GM21786 (cell line): ENCODE measurements around the gene KIF2C.
"Not testable (repeated sequence)": the region's sequence is repeated elsewhere in the genome, so short reads cannot be mapped to it uniquely, and the experiment has no call there.

Experiments
- ATAC-seq: cut with Tn5 transposase; IDR thresholded peaks from one replicate; pipeline ENCODE4 v1.9.1; 2021; ENCODE audit not compliant: unreplicated experiment

KIF2C gene

DNA sequence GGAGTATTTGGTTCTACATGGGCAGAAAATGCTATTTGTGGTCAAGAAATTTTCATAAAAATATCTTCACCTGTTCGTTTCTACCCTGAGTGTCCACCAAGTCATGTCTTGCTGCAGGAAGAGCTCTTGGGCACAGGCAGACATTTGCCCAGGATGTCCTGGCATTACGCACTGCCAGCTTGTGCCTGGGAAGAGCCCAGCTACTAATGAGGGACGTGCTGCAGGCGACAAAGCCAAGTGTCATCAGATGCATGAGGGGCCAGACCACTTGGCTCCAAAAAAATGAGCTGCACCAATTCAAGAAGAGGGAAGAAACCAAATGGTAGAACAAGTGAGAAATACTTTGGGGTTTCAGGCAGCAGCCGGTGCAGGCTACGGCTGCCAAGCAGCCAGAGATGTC lies 21.5 kb upstream of the KIF2C start:
- no peak for ATAC-seq

DNA sequence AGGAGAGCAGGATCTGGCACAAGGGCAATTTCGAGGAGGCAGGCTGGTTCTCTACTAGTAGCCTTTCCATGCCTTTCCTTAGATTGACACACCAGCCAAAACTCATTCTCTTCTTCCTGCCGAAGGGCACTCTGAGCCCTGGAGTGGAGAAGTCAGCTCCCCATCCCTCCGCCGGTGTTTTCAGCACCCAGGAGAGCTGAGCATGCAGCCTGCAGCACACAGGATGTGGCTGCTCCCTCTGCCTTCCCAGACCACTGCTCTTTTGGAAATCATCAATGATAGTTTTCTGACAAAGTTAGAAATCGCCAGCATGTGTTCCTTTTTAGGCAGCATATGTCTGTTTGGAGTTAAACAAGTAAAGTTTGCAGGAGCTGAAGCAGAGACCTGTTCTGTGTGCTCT lies 20.3 kb upstream of the KIF2C start:
- ATAC-seq, result no peak

DNA sequence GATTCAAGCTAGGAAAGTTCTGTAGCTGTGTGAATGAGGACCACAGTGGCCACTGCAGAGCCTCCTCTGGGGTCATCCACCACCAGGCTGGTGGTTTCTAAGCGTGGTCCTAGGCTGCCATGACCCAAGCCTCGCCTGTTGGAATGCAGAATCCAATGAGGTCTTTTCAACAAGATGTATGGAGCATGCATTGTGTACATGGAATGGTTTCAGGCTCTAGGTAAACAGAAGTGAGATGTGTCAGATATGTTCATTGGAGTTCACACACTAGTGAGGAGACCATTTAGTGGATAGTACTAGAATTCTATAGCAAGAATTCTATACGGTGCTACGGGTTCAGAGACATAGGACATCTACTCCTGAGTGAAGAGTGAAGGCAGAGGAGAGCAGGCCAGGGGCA lies 19.4 kb upstream of the KIF2C start:
- ATAC-seq, result no peak

DNA sequence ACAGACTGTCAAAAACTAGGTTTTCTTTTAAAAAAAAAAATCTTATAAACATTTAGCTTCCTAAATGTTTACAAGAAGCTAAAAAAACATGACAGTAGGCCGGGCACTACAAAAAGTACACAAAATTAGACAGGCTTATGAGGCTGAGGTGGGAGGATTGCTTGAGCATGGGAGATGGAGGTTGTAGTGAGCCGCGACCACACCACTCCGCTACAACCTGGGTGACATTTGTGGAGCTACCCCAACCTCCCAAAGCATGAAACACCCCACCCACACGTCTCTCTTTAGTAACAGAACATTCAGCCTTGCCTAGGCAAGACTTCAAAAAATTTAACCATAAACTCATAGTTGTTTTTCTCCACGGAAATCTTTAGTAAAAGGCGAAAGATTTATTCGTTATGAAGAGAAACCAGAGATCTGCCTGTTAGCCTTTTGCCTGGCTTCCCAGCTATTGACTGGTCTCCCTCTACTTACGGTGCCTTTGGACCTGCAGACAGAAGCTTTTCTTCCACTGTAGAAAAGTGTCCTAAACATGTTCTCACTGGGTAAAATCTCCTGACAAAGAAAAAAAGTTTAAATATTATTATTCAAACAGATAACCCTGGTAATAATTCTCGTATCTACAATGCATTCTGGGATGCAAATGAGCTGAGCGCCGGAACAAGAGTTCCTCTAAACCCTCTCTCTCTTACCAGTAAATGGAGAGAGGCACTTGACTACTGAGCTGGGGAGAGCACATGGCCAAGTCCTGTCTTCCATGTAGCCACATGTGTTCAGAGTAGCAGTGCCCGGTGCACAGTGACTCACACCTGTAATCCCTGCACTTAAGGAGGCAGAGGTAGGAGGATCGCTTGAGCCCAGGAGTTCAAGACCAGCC lies 17.9 kb upstream of the KIF2C start:
- ATAC-seq, result peak; percentile 72

DNA sequence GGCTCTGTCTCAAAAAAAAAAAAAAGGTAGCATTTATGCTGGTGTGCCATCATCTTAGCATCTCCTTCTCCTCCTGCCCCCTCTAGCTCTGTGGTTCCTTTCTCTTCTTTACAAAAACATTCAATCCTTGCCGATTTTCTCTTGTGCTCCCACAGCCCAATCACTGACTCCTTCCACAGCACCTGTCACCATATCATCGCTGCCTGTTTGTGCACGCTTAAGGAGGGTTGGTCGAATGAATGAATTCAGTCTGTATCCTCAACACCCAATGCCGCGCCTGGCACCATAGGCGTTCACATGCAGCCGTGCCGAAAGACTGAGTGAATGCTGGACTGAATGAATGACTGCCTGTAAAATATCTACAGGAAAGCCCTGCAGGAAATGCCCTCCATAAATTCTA lies 16.6 kb upstream of the KIF2C start:
- ATAC-seq, result no peak

DNA sequence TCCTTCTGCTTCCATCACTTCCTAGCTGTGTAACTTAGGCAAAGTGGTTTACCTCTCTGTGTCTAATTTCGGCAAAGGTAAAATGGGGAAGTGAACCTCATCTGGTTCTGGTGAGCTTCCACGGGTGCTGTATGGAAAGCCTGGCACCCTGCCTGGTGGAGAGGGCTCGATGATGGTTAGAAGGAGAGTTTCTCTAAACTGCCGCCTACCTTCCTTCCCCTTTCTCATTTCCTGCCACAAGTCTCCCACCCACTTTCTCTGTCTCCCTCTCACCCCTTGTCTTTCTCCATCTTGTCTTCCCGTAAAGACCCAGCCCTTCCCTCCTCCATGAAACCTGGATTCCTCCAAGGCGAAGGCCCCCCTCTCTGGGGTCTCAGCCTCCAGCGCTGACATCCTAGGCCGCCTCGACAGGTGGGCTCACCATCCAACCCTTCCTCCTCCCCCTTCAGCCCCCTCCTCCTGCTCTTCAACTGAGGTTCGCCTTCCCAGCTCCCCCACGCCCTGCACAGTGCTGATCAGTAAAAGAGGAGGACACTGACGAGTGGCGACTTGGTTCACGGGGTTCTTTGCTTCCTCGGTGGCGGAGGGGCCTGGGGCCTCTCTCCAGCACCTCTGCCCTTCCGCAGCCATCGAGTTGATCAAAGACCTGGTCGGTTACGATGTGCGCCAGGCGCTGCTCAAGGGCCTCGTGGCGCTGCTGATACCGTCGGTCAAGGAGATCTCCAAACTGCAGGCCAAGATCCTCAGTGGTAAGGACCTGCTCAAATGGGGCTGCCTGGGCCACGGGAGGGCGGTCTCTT lies 15.9 kb upstream of the KIF2C start:
- peak; percentile 36 for ATAC-seq

DNA sequence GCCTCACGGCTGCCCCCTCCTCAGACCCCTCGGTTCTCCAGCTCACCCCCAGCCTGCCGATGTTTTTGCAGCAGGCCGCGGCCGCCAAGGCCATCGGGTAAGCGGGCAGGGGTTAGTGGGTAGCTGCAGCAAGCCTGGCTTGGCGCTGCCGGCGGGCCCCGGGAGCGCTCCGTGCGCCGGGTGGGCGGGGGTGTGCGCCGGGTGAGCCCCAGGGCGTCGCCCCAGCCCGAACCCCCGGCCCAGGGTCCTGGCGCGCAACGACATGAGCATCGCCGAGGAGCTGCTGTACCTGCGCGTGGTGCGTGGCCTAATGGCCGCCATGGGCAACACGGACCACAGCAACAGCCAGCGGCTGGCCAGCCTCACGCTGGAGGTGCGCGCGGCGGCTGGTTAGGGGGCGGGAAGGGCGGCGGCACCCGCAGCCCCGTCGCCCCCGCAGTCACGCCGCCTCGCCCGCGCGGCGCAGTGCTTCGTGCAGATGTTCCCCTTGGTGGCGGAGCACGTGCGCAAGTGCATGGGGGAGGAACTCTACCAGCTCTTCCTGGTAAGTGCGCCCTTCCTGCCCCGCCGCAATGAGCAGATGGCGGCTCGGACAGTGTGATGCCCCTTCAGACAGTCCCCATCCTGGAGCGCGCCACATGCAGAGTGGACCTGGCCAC lies 15.2 kb upstream of the KIF2C start:
- ATAC-seq, result no peak

DNA sequence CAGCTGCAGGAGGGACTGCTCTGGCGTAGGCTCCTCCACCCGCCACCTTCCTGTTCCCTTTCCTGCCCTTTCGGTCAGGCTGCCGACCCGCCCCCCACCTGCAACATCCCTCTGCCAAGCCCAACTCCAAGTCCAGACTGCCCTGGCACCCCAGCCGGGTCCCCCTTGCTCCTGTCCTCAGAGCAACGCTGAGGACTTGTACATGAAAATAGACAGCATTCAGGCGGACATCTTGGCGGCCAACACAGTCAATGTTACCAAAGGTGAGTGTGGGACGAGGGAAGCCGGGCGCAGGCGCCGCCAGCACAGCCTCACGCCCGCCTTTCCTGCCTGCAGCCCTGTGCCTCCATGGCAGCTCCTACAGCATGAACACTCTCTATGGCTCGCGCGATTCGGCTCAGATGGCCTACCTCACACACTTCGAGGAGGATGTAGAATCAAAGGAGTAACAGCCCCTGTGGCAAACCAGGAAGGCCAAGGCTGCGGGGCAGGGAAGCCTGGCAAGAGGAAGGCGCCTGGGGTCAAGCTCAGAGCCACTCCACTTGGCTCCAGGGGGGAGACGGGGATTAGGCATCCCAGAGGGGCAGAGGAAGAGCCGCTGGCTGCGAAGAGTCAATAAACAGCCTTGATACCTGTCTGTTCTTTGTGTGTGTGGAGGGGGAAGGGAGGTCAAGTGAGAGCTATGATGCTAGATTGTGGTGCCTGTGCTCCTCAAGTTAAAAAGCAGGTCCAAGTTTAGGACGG lies 14.5 kb upstream of the KIF2C start:
- no peak for ATAC-seq

DNA sequence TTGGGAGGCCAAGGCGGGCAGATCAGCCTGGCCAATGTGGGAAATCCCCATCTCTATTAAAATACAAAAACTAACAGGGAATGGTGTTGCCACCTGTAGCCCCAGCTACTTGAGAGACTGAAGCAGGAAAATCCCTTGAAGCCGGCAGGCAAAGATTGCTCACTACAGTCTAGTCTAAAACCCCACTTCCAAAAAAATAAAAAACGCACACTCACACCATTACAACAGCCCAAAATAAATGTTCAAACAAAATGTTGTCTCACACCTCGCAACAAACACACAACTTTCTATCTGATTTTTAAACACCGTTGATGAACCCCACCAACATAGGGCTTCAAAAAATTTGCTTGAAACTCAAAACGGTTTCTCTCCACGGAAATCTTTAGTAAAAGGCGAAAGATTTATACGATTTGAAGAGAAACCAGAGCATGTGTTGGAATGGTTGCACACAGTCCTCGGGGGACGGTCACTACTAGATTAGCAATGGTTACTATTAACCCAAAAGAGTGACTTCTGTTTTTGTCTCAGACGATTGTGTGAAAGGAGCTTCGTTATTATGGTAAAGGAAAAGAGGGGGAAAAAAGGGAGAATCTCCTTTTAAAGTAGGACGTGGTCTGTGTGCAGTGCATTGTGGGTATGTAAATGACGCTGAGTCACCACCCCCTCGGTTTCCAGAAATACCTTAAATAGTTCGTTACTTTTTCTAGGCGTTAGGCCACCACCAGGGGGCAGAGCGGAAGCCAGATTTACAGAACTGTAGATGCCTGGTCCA lies 8.7 kb upstream of the KIF2C start, which contains the start of gene RNU5D-1:
Gene RNU5D-1, minus strand, starts transcription at position 430 of the 772 bp plus-strand sequence.
- peak; percentile 70 for ATAC-seq

DNA sequence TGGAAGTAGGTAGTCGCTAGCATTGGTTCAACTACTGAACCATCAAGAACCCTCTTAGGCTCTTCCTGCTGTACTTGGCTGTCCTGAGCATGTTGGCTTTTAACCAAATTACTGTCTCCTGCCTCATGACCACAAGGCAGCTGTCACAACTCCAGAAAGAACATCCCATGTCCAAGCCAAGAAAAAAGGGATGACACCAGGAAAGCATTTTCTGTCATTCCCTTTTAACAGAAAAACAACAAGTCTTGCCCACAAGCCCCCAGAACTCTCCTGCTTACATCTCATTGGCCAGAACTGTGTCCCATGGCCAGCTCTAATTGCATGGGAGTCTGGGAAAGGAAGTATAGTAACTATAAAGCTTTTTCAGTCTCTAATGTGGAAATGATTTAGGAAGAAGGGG lies 6.3 kb upstream of the KIF2C start:
- ATAC-seq, result no peak

DNA sequence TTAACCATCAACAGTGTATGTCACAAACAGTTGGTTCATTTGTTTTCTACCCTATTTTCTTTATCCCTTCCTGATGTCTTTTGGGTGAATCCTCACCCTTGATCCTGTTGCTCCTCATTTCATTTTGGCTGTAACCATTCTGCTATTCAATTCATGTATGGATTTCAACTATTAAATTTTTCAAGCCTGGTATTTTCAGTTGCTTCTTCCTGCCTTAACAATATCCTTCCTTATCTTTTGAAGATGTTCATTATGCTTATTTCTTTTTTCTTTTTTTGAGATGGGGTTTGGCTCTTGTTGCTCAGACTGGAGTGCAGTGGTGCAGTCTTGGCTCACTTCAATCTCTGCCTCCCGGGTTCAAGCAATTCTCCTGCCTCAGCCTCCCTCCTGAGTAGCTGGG lies 5.9 kb upstream of the KIF2C start:
- no peak for ATAC-seq

DNA sequence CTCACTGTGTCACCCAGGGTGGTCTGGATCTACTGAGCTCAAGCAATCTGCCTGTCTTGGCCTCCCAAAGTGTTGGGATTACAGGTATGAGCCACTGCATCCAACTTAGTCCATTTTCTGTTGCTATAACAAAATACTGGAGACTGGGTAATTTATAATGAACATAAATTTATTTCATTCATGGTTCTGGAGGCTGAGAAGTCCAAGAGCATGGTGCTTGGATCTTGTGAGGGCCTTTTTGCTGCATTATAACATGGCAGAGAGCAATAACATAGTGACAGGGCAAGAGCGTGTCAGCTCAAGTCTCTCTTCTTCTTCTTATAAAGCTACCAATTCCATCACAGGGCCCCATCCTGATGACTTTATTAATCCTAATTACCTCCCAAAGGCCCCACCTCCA lies 3.6 kb upstream of the KIF2C start:
- ATAC-seq, result no peak

DNA sequence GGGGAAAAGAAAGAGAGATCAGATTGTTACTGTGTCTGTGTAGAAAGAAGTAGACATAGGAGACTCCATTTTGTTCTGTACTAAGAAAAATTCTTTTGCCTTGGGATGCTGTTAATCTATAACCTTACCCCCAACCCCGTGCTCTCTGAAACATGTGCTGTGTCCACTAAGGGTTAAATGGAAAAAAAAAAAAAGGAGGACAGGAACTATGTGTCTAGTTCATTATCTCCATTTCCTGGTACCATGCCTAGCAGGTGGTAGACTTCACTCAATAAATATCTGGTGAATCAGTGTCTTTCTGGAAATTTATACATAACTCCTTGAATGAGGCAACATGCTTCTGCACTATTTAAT lies 707 bp upstream of the KIF2C start:
- not testable (repeated sequence) for ATAC-seq

DNA sequence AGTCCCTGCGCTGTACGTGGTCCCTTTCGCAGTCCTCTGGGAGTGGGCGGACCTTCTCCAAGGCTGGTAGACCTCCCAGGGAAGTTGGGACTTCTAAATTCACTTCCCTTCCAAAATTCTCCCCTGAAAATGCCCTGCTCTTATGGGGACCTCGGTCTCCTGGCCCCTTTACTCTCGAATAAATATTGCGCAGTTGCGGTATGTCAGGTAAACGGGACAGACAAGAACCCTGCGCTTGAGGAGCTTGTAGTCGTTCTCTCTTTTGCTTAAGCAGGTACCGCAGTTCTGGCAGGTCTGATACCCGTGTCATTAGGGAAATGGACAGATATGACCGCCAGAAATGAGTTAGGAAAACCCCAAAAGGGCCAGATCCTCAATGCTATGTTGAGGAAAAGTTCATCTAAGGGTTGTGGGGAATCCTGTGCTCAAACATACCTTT lies 561 bp downstream of the KIF2C start:
- ATAC-seq, result no peak

DNA sequence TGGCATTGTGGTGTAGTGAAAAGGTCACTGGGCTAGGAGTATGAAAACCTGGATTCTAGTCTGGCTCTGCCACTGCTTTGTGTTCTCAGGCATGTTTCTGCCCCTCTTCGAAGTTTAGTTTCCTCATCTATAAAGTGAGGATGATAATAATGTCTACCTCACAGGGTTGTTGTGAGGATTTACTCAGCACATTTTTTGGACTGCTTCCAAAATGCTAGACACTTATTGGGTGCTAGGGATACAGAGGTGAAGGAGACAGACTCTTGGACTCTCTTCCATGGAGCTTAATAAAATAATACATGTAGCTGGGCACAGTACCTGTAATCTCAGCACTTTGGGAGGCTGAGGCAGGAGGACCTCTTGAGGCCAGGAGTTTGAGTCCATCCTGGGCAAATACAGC lies 3.6 kb downstream of the KIF2C start:
- ATAC-seq, result no peak

DNA sequence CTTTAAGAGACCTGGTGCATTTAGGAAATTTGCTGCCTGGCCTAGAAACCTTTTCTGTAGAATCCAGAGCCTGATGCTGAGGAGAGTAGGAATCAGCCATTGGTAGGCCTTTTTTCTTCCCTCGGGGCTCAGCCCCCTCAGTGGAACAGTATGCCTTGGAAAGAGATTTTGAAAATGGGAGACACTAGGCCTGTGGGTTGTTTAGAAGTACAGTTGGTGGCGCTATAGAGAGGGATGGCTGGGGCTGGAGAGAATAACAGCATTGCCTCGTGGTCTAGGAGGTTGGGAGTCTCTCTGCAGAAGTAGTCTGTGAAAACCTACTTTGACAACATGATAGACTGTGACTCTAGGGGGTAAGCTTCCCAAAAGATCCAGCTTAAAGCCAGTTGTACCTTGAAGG lies 8.2 kb downstream of the KIF2C start:
- no peak for ATAC-seq

DNA sequence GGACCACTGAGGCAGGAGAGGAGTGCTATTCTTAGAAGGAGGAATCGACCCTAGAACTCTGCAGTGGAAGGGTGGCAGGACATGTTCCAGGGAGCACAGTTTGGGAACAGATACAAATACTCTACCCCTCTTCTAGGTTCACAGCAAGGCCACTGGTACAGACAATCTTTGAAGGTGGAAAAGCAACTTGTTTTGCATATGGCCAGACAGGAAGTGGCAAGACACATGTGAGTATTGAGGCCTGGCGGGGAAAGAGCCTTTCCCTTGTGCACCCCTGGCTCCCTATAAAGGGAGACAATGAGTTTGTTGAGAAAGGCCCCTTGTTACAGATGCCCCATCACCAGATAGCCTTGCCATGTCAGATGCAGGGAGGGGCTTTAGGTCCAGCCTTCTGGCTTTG lies 17.8 kb downstream of the KIF2C start:
- peak; percentile 38 for ATAC-seq

DNA sequence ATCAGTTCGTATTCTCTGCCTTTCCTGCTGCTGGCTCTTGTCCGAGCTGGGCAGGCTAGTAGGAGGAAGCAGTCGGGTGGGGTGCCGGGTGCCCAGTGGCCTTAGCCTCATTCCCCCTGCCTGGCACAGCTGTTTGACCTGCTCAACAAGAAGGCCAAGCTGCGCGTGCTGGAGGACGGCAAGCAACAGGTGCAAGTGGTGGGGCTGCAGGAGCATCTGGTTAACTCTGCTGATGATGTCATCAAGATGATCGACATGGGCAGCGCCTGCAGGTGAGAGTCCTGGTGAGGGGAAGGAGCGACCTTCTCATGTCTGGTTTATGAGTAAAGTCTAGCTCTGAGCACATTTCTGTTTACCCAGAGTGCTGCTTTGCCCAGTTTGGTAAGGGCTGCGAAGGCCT lies 19.4 kb downstream of the KIF2C start:
- ATAC-seq, result no peak

DNA sequence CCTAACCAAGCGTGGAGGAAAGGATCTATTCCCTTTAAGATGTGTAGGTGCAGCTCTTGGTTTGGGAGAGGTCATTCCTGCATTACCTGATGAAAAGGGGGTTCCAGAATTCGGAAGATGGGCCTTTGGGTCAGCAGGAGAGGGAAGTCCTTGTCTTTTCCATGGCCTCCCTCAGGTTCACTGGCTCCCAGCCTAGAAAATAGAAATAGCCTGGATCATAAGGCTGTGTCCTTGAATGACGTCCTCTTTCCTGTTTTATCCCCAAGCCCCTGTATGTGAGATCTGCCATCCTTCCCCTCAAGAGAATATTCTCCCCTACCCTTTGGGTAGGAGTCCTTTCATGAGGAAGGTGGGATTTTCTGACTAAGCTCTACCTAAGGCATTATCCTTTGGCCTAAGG lies 21.2 kb downstream of the KIF2C start:
- ATAC-seq, result no peak

DNA sequence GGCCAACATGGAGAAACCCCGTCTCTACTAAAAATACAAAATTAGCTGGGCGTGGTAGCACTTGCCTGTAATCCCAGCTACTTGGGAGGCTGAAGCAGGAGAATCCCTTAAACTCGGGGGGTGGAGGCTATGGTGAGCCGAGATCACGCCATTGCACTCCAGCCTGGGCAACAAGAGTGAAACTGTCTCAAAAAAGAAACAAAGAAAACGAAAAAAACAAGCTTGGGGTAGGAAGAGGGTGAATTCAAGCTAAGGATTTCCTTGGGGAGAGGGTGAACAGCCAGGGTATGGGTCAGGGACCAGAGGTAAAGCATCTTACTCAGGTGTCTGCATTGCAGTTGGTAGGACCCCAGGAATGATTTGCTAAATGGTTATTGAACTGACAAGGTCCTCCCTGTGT lies 26.8 kb downstream of the KIF2C start:
- not testable (repeated sequence) for ATAC-seq
